Measurements from ENCODE around the gene TAS2R14.

GRCh38 chr12:10974965-10975364 lies 35.9 kb upstream of the TAS2R14 start:
- TF ChIP-seq, protein P1, sequence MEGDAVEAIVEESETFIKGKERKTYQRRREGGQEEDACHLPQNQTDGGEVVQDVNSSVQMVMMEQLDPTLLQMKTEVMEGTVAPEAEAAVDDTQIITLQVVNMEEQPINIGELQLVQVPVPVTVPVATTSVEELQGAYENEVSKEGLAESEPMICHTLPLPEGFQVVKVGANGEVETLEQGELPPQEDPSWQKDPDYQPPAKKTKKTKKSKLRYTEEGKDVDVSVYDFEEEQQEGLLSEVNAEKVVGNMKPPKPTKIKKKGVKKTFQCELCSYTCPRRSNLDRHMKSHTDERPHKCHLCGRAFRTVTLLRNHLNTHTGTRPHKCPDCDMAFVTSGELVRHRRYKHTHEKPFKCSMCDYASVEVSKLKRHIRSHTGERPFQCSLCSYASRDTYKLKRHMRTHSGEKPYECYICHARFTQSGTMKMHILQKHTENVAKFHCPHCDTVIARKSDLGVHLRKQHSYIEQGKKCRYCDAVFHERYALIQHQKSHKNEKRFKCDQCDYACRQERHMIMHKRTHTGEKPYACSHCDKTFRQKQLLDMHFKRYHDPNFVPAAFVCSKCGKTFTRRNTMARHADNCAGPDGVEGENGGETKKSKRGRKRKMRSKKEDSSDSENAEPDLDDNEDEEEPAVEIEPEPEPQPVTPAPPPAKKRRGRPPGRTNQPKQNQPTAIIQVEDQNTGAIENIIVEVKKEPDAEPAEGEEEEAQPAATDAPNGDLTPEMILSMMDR (IDR thresholded peaks at IDR 0.05; ENCODE audit: extremely low read depth in 1 of 2, insufficient read depth in 1 of 2, low read depth in 1 of 2, low read length in 2 of 2), result no peak
- no peak for TF ChIP-seq POLR2AphosphoS5 (IDR thresholded peaks at IDR 0.05; ENCODE audit: insufficient read depth, low read depth, low read length)
